ENCODE results near the gene DIAPH3. TPM values are rescaled to one million over a fixed set of nuclear protein-coding genes. Genes with fewer than 3 reads are reported as not detected.

DIAPH3 gene
- total RNA-seq, 6 experiments from 2014 or later, result 18.4 to 38.5 (median 37.5) TPM

GRCh38 chr13:59755632-59756290, 408.0 kb downstream of the DIAPH3 start:
- no peak for DNase-seq
- H3K9me3 Mint-ChIP-seq, result no peaks in the 10 kb centered on the region
- peak overlapping the region; percentile 65 for H3K27ac Mint-ChIP-seq
- peaks cover 6% of the 10 kb centered on the region for H3K36me3 Mint-ChIP-seq (ENCODE audit: low read depth)
- no peak overlapping the region for H3K4me3 Mint-ChIP-seq
- H3K27me3 Mint-ChIP-seq (ENCODE audit: insufficient read depth), result no peaks in the 10 kb centered on the region
- no peak for TF ChIP-seq CTCF (IDR thresholded peaks at IDR 0.05)
- peaks cover 40% of the 10 kb centered on the region for H3K4me1 Mint-ChIP-seq (ENCODE audit: low read depth)

GRCh38 chr13:59754411-59754810, 409.3 kb downstream of the DIAPH3 start:
- Mint-ChIP-seq H3K27me3 (ENCODE audit: insufficient read depth) (no peaks in the 10 kb centered on the region), H3K4me3 (no peak overlapping the region), H3K9me3 (no peaks in the 10 kb centered on the region)

GRCh38 chr13:59750860-59751259, 412.9 kb downstream of the DIAPH3 start:
- Mint-ChIP-seq H3K27ac (peak overlapping the region; percentile 85), H3K4me3 (peak overlapping the region; percentile 56), H3K9me3 (no peaks in the 10 kb centered on the region), H3K4me1 (ENCODE audit: low read depth) (peaks cover 71% of the 10 kb centered on the region), H3K36me3 (ENCODE audit: low read depth) (peaks cover 4% of the 10 kb centered on the region; the same call in 1 of the 2 replicates), H3K27me3 (ENCODE audit: insufficient read depth) (no peaks in the 10 kb centered on the region)
- no peak; the same call in 1 of the 2 replicates for TF ChIP-seq CTCF (IDR thresholded peaks at IDR 0.05)
- peak; percentile 65 for DNase-seq

More at GRCh38 chr13:59754411-59754810, 409.3 kb downstream of the DIAPH3 start:
- TF ChIP-seq CTCF (IDR thresholded peaks at IDR 0.05), result no peak
- Mint-ChIP-seq H3K4me1 (ENCODE audit: low read depth) (peaks cover 53% of the 10 kb centered on the region), H3K27ac (peak overlapping the region; percentile 32; the same call in 1 of the 2 replicates), H3K36me3 (ENCODE audit: low read depth) (peaks cover 10% of the 10 kb centered on the region)
- DNase-seq, result no peak

GRCh38 chr13:59748046-59748445, 415.7 kb downstream of the DIAPH3 start:
- no peak for DNase-seq
- H3K27me3 Mint-ChIP-seq (ENCODE audit: insufficient read depth), result no peaks in the 10 kb centered on the region
- no peak overlapping the region for H3K27ac Mint-ChIP-seq
- no peak for TF ChIP-seq CTCF (IDR thresholded peaks at IDR 0.05)
- H3K9me3 Mint-ChIP-seq, result no peaks in the 10 kb centered on the region
- peaks cover 4% of the 10 kb centered on the region; the same call in 1 of the 2 replicates for H3K36me3 Mint-ChIP-seq (ENCODE audit: low read depth)
- peaks cover 71% of the 10 kb centered on the region for H3K4me1 Mint-ChIP-seq (ENCODE audit: low read depth)
- H3K4me3 Mint-ChIP-seq, result no peak overlapping the region

- Mint-ChIP-seq H3K9me3 (no peaks in the 10 kb centered on the region), H3K4me3 (no peak overlapping the region), H3K27ac (no peak overlapping the region), H3K27me3 (ENCODE audit: insufficient read depth) (no peaks in the 10 kb centered on the region), H3K4me1 (ENCODE audit: low read depth) (peaks cover 76% of the 10 kb centered on the region), H3K36me3 (ENCODE audit: low read depth) (peaks cover 4% of the 10 kb centered on the region; the same call in 1 of the 2 replicates)
- peak; percentile 37; the same call in 1 of the 2 replicates for TF ChIP-seq CTCF (IDR thresholded peaks at IDR 0.05)
- DNase-seq, result no peak
These were observed 416.2 kb downstream of the DIAPH3 start for GRCh38 chr13:59747529-59747928.

Data from HFFc6 (cell line).